H1 (cell line): Measurements from ENCODE around the gene GSK3B. TPM values are rescaled to one million over a fixed set of nuclear protein-coding genes. Genes with fewer than 3 reads are reported as not detected.

ENCODE experiments used
- ATF2 ChIP-seq: IDR thresholded peaks from 2 replicates; pipeline ENCODE4 v1.6.1; 2012; ENCODE audit warnings: low read length, inconsistent platforms
- ATF3 ChIP-seq: IDR thresholded peaks from 2 replicates; pipeline ENCODE4 v1.6.1; 2011; ENCODE audit warnings: low read depth, mild to moderate bottlenecking, low read length; ENCODE audit not compliant: insufficient read depth
- BACH1 ChIP-seq: IDR thresholded peaks from 2 replicates; pipeline ENCODE4 v1.6.1; 2012; ENCODE audit warnings: low read length, improper control_type of control experiment
- E2F6 ChIP-seq: IDR thresholded peaks from 2 replicates; pipeline ENCODE4 v1.6.1; 2012; ENCODE audit warnings: inconsistent platforms
- GABPA ChIP-seq: IDR thresholded peaks from 2 replicates; pipeline ENCODE4 v1.6.1; 2011; ENCODE audit warnings: mild to moderate bottlenecking, low read length, moderate library complexity, borderline replicate concordance; ENCODE audit not compliant: insufficient read depth
- HDAC6 ChIP-seq: IDR thresholded peaks from one replicate; pipeline ENCODE4 v1.7.1; 2012; ENCODE audit warnings: low read depth, mild to moderate bottlenecking, inconsistent platforms, low read length, moderate library complexity
- PHF8 ChIP-seq: fragments of 200-600 bp; sonication (generic); conservative IDR thresholded peaks from 2 replicates; pipeline ENCODE4 v1.7.1; 2012; ENCODE audit warnings: low read depth, mild to moderate bottlenecking, inconsistent platforms, low read length, moderate library complexity
- SP2 ChIP-seq: IDR thresholded peaks from 2 replicates; pipeline ENCODE4 v1.6.1; 2012; ENCODE audit warnings: mild to moderate bottlenecking, low read length, inconsistent platforms
- SRF ChIP-seq: IDR thresholded peaks from 2 replicates; pipeline ENCODE4 v1.6.1; 2011; ENCODE audit warnings: mild to moderate bottlenecking, low read depth, low read length, moderate library complexity
- SUZ12 ChIP-seq: fragments of 200-600 bp; sonication (generic); IDR thresholded peaks from 2 replicates; pipeline ENCODE4 v1.6.1; 2012; ENCODE audit warnings: mild to moderate bottlenecking, inconsistent platforms, low read length, moderate library complexity, mixed read lengths
- TCF12 ChIP-seq: IDR thresholded peaks from 2 replicates; pipeline ENCODE4 v1.6.1; 2011; ENCODE audit warnings: low read depth, mild to moderate bottlenecking, low read length
- polyA plus RNA-seq, 7 experiments: library from polyadenylated mRNA; depleted of rRNA in 3 of 7; stranded (reverse) in 5 of 7; unstranded in 2 of 7; fragments of >200 nt in 5 of 7; fragments of 200-250 nt in 2 of 7; gene quantifications; 1 replicate in 5 of 7; 2 replicates in 1 of 7; 4 replicates in 1 of 7; pipeline versions ENCODE4 v1.2.1 to v1.2.3, GENCODE V29; 2011 to 2013; ENCODE audit warnings: missing spikeins in 2 of 7, mixed read lengths in 2 of 7
- total RNA-seq: library from RNA; stranded (reverse); fragmentation: NEBNext Ultra II Directional; extraction: Animal tissue kit (Norgen Biotek cat#: 25700); gene quantifications from 2 replicates; pipeline ENCODE4 v1.2.1, GENCODE V29; 2021

GSK3B gene
- total and polyA plus RNA-seq, 2 of the 8 experiments (the other 6 are each of a cell fraction or from before 2014, with no cell fraction given): 24.2 to 50.7 TPM

- TF ChIP-seq HDAC6 (no peak), BACH1 (no peak), PHF8 (no peak), E2F6 (no peak), SRF (no peak), GABPA (no peak), TCF12 (no peak), SUZ12 (no peak), ATF2 (no peak), SP2 (no peak), ATF3 (no peak)
Observed at GRCh38 chr3:119826711-119827608, 267.3 kb downstream of the GSK3B start (continued).
